HG02759 (cell line): ENCODE measurements around the gene OPTC.

Experiments used
- ATAC-seq: cut with Tn5 transposase; IDR thresholded peaks from one replicate; pipeline ENCODE4 v1.9.1; 2021; ENCODE audit warnings: mild to moderate bottlenecking, moderate library complexity; ENCODE audit not compliant: unreplicated experiment

The OPTC gene

GRCh38 chr1:203490607-203491006 lies 3.3 kb upstream of the OPTC start:
- no peak for ATAC-seq

DNA sequence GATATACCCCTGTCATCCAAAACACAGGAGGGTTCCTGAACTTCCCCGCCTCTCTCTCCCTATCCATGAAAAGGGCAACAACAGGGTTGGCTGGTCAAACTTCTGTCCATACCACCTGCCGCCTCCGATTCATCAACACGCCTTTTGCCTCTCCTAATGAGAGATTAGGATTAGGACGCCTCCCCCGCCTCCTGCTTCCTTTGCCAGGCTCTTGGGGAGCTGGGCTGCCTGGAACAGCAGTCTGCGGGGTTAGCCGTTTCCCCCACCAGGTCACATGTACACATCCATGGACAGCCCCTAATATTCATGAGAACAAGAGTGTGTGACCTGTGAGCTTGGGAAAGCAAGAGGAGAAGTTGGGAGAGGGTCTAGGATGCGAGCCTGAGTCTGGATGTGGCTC lies 2.3 kb upstream of the OPTC start:
- ATAC-seq = no peak

DNA sequence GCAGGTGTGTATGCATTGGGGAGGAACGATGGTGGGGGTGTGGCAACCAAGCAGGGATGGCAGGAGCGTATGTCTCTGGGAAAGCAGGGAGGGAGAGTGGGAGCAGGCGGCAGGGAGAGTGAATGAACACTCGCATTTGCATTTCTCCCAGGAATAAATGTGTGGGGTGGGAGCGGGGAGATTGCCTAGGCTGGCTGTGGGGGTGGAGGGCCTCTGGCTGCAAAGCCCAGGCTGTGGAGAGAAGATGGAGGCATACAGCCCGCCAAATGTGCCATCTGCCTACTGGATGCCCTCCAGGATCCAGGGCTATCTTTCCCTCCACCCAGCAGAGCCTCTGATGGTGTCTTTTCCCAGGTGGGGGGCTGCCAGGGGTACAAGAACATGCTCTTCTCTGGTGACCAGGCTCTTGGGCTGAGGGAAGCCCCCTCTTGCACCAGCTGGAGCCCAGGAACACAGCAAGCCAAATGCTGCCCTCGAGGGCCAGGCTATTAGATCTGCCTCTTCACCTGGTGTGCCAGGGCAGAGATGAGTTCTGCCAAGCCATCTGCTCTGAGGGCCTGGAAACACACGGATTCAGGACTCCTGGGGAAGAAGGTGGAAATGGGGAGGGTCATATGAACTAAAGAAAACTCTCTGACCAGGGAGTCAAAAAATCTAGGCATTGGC lies 1.7 kb upstream of the OPTC start:
- no peak for ATAC-seq

DNA sequence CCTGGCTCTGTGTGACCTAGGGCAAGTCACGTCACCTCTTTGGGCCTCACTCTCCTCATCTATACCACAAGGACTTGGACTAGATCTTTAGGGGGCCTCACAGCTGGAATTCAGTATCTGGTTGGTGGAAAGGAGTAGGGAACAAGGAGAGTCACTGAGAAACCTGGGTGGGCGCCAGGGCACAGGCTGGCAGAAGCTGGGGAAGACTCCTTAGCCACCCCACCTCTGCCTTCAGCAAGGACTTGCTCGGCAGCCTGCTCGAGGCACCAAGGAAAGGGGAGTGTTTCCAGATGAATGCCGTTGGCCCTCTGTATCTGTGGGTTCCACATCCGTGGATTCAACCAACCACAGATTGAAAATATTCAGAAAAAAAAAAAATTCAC lies 1.2 kb upstream of the OPTC start:
- ATAC-seq = no peak

GRCh38 chr1:203495845-203496244 lies 1.9 kb downstream of the OPTC start:
- no peak for ATAC-seq

GRCh38 chr1:203497269-203497777 lies 3.4 kb downstream of the OPTC start:
- ATAC-seq = no peak

DNA sequence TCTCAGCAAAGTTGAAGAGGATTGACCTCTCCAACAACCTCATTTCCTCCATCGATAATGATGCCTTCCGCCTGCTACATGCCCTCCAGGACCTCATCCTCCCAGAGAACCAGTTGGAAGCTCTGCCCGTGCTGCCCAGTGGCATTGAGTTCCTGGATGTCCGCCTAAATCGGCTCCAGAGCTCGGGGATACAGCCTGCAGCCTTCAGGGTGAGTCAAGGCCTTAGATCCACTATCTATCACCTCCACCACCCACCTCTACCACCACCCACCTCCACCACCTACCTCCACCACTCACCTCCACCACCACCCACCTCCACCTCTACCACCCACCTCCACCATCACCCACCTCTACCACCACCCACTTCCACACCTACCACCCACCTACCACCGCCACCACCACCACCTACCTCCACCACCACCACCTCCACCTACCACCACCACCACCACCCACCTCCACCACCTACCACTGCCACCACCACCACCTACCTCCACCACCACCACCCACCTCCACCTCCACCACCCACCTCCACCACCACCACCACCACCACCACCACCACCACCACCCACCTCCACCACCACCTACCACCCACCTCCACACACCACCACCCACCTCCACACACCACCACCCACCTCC lies 5.8 kb downstream of the OPTC start:
- ATAC-seq = no peak

DNA sequence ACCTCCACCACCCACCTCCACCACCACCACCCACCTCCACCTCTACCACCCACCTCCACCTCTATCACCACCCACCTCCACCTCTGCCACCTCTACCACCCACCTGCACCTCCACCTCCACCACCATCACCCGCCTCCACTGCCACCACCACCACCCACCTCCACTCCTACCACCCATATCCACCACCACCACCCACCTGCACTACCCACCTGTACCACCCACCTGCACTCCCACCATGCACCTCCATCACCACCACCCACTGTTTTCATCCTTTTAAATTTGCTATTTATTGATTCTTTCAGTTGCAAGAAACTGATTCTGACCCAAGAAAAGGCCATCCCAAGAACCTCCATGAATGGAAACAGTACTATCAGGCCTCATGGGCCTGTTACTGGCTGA lies 6.3 kb downstream of the OPTC start:
- ATAC-seq = no peak

DNA sequence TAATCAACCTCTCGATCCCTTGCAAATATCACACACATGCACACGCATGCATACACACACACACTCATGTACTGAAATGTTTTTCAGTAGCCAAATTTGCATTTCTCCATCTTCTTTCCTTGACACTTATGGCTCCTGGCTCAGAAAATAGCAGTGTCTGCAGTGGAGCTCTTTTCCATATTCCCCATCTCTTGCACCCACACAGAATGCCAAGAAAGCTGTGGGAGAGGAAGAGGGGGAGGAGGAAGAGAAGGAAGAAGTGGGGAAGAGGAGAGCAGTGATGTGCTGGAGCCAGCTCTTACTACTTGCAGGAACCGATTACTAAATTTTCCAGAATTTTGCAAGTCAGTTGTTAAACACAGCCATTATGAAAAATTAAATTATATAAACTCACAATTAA lies 9.9 kb downstream of the OPTC start:
- no peak for ATAC-seq

GRCh38 chr1:203504400-203505250 lies 10.7 kb downstream of the OPTC start:
- ATAC-seq = no peak

DNA sequence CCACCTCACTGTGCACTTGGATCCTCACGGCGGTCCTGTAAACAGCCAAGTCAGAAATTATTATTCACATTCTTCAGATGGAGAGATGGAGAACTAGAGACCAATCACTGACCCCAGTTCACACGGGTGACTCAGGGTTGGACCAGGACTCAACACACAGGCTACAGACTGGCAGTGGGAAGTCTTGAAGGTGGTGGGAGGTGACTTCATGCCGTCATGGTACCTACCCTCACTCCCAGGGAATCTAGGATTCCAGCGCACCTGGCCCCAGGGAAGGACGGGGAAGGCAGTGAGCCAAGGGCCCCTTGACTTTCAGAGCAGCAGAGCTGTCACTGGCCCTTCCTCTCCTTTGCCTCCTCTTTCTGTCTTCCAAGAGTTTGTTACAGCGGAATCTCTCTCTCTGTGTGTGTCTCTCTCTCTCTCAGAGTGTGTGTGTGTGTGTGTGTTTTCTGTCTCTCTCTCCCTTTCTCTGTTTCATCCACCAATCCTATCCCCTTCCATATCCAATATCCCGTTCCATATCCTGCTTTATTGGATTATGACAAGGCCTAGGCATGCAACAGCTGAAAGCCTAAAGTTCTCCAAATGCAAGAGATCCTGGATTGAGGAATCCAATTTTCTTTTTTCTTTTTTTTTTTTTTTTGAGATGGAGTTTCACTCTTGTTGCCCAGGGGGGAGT lies 11.7 kb downstream of the OPTC start:
- ATAC-seq = no peak

DNA sequence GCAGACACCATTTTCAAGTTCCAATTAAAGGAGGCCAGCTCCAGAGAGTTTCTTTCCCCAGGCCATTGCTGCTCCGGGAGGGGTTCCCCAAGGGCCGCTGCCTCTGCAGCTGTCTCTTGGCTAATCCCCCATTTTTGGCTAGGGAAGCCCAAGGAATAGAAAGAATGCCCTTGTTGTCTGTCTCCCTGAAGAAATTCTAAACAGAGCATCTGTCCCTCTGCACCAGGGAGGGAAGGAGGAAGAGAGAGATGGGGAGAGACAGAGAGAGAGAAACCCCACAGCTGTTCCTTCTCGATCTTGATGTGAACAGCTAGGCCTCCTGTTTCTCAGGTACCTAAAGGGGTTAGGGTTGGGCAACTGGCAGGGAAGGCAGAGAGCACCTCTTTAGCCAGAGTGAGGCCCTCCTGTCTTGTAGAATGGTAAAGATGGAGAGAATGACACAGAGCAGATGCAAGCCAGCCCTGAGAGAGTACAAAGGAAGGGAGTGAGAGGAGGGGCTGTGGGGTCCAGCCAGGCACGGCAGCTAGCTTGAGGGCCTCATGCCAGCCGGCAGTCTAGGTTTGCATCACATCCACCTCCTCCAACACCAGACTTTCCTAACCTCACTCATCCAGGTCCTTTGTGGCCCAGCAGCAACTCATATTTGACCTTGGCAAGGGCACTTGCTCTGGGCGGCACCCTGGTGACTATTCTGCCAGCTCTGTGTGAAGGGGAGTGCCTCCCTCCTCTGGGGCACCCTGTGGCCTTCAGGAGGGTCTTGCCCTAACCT lies 13.1 kb downstream of the OPTC start:
- ATAC-seq = no peak

- no peak for ATAC-seq
Observed at GRCh38 chr1:203507759-203508158, 13.8 kb downstream of the OPTC start.

DNA sequence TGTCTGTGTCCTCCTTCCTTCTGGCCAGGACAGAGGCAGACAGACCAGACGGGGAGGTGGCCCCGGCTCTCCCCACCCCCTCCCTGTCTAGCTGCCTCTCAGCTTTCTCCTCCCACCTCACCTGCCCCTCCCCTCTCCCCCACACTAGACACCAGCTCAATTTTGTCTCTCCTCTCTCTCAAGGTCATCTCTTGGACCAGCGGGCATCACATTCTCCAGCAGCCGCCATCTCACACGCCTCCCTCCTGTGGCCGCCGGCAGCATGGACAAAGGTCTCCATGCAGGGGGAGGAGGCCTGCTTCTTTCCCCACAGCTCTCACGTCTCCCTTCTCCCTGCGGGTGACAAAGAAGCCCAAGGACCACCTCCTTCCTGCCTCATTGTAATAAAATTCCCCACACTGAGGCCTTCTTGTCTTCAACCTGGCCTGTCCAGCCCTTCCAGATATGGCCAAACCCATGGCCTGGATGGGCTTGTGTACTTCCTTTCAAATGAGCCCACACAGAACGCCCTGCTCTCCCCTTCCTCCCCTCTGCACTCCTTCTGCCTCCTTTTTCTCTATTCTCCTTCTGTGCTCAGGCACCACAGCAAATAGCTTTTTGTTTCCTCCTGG lies 14.6 kb downstream of the OPTC start:
- no peak for ATAC-seq

GRCh38 chr1:203509135-203509534 lies 15.2 kb downstream of the OPTC start:
- no peak for ATAC-seq

DNA sequence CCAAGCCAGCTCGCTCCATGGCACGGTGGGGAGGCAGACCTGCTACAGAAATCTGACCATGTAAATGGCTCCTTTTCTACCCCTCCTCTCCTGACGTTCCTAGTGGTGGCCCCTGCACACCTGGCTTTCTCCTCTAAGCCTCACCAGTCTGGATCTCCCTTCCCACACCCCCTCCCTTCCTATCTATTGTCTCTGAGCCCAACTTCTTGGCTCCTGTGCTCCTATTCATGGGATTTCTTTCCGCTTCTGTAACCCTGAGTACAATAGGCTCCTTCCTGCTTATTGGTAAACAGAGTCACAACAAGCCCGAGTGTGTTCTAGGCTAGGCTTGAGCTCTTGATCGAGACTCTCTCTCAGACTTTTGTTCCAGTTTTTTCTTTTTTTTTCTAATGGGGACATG lies 17.6 kb downstream of the OPTC start:
- ATAC-seq = no peak

GRCh38 chr1:203511930-203512329 lies 18.0 kb downstream of the OPTC start:
- ATAC-seq = no peak

- ATAC-seq = no peak
Observed at GRCh38 chr1:203512517-203512847, 18.5 kb downstream of the OPTC start.

DNA sequence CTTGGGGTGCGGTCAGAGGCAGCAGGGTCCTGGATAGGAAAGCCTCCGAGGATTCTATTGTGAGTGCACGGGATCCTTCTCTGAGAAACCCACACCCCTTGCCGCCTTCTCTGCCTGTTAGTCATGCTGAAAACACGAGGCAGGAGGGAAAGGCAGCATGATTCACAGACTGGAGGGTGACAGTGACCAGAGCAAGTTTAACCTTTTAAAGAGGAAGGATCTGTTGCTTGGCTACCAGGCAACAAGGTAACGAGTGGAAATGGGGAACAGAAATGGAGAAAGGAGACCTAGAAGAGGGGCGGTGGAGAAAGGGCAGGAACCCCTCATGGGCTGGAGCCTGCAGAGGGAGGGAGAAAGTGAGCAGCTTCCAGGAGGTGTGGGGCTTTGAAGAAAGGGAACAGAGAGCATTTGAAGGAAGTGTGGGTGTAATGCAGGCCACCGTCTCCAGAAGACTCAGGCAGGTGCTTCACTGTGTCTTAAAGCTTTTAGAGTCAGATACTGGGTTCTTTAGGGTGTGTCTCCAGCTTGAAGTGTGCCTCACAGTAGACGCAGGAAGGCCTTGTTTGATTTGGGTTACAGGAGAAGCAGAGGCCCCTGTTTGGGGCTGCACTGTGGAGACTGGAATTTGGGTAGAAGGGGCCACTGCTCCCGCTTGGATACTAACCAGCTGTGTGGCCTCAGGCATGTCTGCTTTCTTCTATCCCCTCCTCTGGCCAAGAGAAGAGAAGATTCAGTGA lies 19.1 kb downstream of the OPTC start:
- ATAC-seq = no peak
